GM21786 (cell line): ENCODE measurements around the gene WSB2.
"Not testable (repeated sequence)": the region's sequence is repeated elsewhere in the genome, so short reads cannot be mapped to it uniquely, and the experiment has no call there.

Experiments used
- ATAC-seq: cut with Tn5 transposase; IDR thresholded peaks from one replicate; pipeline ENCODE4 v1.9.1; 2021; ENCODE audit not compliant: unreplicated experiment

Gene WSB2

DNA sequence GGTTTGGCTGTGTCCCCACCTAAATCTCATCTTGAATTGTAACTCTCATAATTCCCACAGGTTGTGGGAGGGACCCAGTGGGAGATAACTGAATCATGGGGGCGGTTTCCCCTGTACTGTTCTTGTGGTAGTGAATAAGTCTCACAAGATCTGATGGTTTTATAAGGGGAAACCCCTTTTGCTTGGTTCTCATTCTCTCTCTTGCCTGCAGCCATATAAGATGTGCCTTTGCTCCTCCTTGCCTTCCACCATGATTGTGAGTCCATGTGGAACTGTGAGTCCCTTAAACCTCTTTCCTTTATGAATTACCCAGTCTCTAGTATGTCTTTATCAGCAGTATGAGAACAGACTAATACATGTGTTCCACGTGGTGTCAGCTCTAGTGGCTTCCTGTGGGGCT is 61.2 kb downstream of the WSB2 start:
- ATAC-seq, result not testable (repeated sequence)

- no peak for ATAC-seq
Measured at GRCh38 chr12:117998719-117999118, 62.3 kb downstream of the WSB2 start.

- ATAC-seq, result no peak
Measured at GRCh38 chr12:117994551-117995438, 66.2 kb downstream of the WSB2 start.

GRCh38 chr12:117986705-117987469 is 74.1 kb downstream of the WSB2 start:
- no peak for ATAC-seq

GRCh38 chr12:117985182-117985581 is 75.8 kb downstream of the WSB2 start:
- no peak for ATAC-seq
